ENCODE results near the gene PARP6. TPM values are rescaled to one million over a fixed set of nuclear protein-coding genes. Genes with fewer than 3 reads are reported as not detected.
A peak's percentile ranks its signal among the peaks of the same experiment; 100 is the strongest.

The PARP6 gene
- total RNA-seq, 1 experiment from 2014 or later, result 110 TPM

GRCh38 chr15:72230197-72231065 is 41.9 kb downstream of the PARP6 start:
- Mint-ChIP-seq H3K36me3 (ENCODE audit: insufficient read depth, unreplicated experiment) (peaks cover 78% of the 10 kb centered on the region), H3K4me3 (ENCODE audit: low read depth, unreplicated experiment) (peak overlapping the region; percentile 91), H3K27me3 (ENCODE audit: unreplicated experiment) (no peaks in the 10 kb centered on the region), H3K9me3 (ENCODE audit: low read depth, unreplicated experiment) (no peaks in the 10 kb centered on the region), H3K27ac (ENCODE audit: unreplicated experiment) (peak overlapping the region; percentile 95), H3K4me1 (ENCODE audit: low read depth, unreplicated experiment) (peaks cover 60% of the 10 kb centered on the region)
- DNase-seq, result peak; percentile 89
- no TSS peak for BruUV-seq (replicated peaks)
- TF ChIP-seq, protein P1, sequence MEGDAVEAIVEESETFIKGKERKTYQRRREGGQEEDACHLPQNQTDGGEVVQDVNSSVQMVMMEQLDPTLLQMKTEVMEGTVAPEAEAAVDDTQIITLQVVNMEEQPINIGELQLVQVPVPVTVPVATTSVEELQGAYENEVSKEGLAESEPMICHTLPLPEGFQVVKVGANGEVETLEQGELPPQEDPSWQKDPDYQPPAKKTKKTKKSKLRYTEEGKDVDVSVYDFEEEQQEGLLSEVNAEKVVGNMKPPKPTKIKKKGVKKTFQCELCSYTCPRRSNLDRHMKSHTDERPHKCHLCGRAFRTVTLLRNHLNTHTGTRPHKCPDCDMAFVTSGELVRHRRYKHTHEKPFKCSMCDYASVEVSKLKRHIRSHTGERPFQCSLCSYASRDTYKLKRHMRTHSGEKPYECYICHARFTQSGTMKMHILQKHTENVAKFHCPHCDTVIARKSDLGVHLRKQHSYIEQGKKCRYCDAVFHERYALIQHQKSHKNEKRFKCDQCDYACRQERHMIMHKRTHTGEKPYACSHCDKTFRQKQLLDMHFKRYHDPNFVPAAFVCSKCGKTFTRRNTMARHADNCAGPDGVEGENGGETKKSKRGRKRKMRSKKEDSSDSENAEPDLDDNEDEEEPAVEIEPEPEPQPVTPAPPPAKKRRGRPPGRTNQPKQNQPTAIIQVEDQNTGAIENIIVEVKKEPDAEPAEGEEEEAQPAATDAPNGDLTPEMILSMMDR (IDR thresholded peaks at IDR 0.05; ENCODE audit: unreplicated experiment), result no peak
- CTCF ChIA-PET, result interaction anchor here (0.6 to 1.8 kb wide), 4 partner anchors 11 to 217 kb away, joined by 3 to 8 read pairs (median 4); no protein-coding TSS in a partner anchor
- intact Hi-C loops (cut with micrococcal nuclease; ENCODE audit: unreplicated experiment), result no loop called here

GRCh38 chr15:72229947-72230196 is 42.5 kb downstream of the PARP6 start:
- TF ChIP-seq, protein P1 (IDR thresholded peaks at IDR 0.05; ENCODE audit: unreplicated experiment), result no peak
- CTCF ChIA-PET, result interaction anchor here (0.6 to 1.1 kb wide), 3 partner anchors 11 to 218 kb away, joined by 3 to 5 read pairs (median 4); no protein-coding TSS in a partner anchor

DNA sequence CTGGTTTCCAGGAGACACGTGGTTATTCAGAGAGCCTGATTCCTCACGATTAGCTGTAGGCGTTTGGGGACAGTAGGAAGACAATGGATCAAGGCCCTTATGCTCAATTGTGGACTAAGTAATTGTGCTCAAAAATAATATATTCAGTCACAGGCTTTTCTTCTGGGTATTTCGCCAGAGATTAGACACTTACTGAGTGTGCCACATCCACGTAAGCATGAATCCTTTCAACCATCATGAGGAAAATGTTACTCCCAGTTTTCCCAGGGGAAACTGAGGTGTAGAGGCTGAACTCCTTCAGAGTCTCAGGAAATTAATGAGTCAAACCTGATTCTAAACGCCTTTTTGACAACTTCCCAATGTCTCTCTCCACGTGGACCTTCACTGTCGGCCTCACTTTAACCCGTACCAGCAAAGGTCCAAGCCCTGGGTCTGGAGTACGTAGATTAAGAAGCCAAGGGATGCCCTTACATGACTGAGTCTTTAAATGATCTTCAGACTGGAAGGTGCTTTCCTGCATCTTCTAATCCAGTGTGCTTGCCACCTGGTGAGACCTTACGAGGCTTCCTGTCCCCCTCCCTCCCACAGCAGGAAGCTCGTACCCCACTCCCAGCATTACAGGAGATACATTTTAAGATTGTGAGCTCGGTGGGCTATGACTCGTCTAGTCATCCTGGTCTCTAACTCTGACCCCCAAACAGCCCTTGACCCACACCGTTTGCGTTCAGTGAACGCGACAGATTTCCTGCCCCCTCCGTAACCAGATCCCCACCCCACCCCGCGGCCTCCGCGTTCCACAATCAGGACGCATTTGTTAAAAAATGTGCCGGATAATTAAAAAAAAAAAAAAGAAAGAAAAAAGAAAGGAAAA is 43.0 kb downstream of the PARP6 start:
- peaks cover 54% of the 10 kb centered on the region for H3K4me1 Mint-ChIP-seq (ENCODE audit: low read depth, unreplicated experiment)
- H3K27me3 Mint-ChIP-seq (ENCODE audit: unreplicated experiment), result no peaks in the 10 kb centered on the region
- intact Hi-C loops (cut with micrococcal nuclease; ENCODE audit: unreplicated experiment), result loop anchor here (5.0 kb wide), 1 partner anchor 43 kb away; the partner anchor contains the start of gene PARP6
- peaks cover 81% of the 10 kb centered on the region for H3K36me3 Mint-ChIP-seq (ENCODE audit: insufficient read depth, unreplicated experiment)
- H3K4me3 Mint-ChIP-seq (ENCODE audit: low read depth, unreplicated experiment), result peak overlapping the region; percentile 91
- H3K27ac Mint-ChIP-seq (ENCODE audit: unreplicated experiment), result peak overlapping the region; percentile 90
- no peaks in the 10 kb centered on the region for H3K9me3 Mint-ChIP-seq (ENCODE audit: low read depth, unreplicated experiment)
- TF ChIP-seq, protein P1 (IDR thresholded peaks at IDR 0.05; ENCODE audit: unreplicated experiment), result no peak
- CTCF ChIA-PET, result interaction anchor here (0.6 to 1.1 kb wide), 2 partner anchors 10 to 71 kb away, joined by 4 to 5 read pairs; no protein-coding TSS in a partner anchor
- no peak for DNase-seq
- no TSS peak for BruUV-seq (replicated peaks)

More at GRCh38 chr15:72229947-72230196, 42.5 kb downstream of the PARP6 start:
- BruUV-seq (replicated peaks), result no TSS peak
- Mint-ChIP-seq H3K27ac (ENCODE audit: unreplicated experiment) (peak overlapping the region; percentile 90), H3K9me3 (ENCODE audit: low read depth, unreplicated experiment) (no peaks in the 10 kb centered on the region), H3K27me3 (ENCODE audit: unreplicated experiment) (no peaks in the 10 kb centered on the region), H3K4me3 (ENCODE audit: low read depth, unreplicated experiment) (peak overlapping the region; percentile 91), H3K36me3 (ENCODE audit: insufficient read depth, unreplicated experiment) (peaks cover 83% of the 10 kb centered on the region), H3K4me1 (ENCODE audit: low read depth, unreplicated experiment) (peaks cover 58% of the 10 kb centered on the region)
- no peak for DNase-seq
- intact Hi-C loops (cut with micrococcal nuclease; ENCODE audit: unreplicated experiment), result loop anchor here (5.0 kb wide), 1 partner anchor 42 kb away; the partner anchor contains the start of gene PARP6

GRCh38 chr15:72227720-72228119 is 44.6 kb downstream of the PARP6 start:
- Mint-ChIP-seq H3K36me3 (ENCODE audit: insufficient read depth, unreplicated experiment) (peaks cover 93% of the 10 kb centered on the region), H3K9me3 (ENCODE audit: low read depth, unreplicated experiment) (no peaks in the 10 kb centered on the region), H3K27ac (ENCODE audit: unreplicated experiment) (peak overlapping the region; percentile 90), H3K27me3 (ENCODE audit: unreplicated experiment) (no peaks in the 10 kb centered on the region), H3K4me3 (ENCODE audit: low read depth, unreplicated experiment) (peak overlapping the region; percentile 91), H3K4me1 (ENCODE audit: low read depth, unreplicated experiment) (peaks cover 62% of the 10 kb centered on the region)
- BruUV-seq (replicated peaks), result no TSS peak
- TF ChIP-seq, protein P1 (IDR thresholded peaks at IDR 0.05; ENCODE audit: unreplicated experiment), result no peak
- no peak for DNase-seq
- CTCF ChIA-PET, result interaction anchor here (0.6 to 1.9 kb wide), 7 partner anchors 11 to 255 kb away, joined by 3 to 12 read pairs (median 6); no protein-coding TSS in a partner anchor
- intact Hi-C loops (cut with micrococcal nuclease; ENCODE audit: unreplicated experiment), result loop anchor here (5.0 kb wide), 1 partner anchor 45 kb away; the partner anchor contains the start of gene PARP6
